NCI-H2171 treated with DMSO at 0.1 percent for 48 hours (cell line): ENCODE results near the gene KRTAP4-6.
"Not testable (repeated sequence)": the region's sequence is repeated elsewhere in the genome, so short reads cannot be mapped to it uniquely, and the experiment has no call there.

Source experiments
- DNase-seq: peaks from one replicate; lab custom pipeline; 2025; lab: John Stamatoyannopoulos, UW

Gene KRTAP4-6

GRCh38 chr17:41147531-41148204 is 7.3 kb upstream of the KRTAP4-6 start:
- no peak for DNase-seq

DNA sequence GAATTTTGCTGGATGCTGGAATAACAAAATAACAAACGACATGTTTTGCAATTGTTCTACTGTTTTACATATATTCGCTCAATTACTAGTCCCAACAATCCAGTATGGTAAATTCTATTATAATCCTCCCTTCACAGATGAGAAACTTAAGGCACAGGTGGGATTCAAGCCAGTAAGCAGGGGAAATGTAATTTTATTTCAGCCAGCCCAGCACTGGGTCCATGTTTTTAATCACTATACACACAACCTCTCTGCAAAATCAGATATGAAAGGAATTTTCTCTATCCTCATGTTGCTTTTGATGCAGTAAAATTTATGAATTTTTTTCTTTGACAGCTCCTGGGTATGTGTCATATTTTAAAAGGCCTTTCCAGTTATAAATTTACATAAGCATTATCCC is 4.9 kb upstream of the KRTAP4-6 start:
- no peak for DNase-seq

DNA sequence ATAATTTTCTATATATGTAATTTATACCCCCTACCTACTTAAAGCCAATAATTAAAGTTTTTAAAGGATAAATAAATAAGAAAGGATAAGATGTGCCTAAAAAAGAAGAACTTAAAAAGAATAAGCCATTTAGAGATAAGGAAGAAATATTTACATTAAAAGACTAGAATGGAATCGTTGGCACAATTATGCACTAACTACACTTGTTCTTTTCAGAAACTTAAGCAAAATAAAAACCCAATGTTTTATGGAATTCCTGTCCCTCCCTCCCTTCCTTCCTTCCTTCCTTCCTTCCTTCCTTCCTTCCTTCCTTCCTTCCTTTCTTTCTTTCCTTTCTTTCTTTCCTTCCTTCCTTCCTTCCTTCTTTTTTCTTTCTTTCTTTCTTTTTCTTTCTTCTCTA is 4.5 kb upstream of the KRTAP4-6 start:
- DNase-seq: no peak

GRCh38 chr17:41141361-41141760 is 1.0 kb upstream of the KRTAP4-6 start:
- DNase-seq: no peak

DNA sequence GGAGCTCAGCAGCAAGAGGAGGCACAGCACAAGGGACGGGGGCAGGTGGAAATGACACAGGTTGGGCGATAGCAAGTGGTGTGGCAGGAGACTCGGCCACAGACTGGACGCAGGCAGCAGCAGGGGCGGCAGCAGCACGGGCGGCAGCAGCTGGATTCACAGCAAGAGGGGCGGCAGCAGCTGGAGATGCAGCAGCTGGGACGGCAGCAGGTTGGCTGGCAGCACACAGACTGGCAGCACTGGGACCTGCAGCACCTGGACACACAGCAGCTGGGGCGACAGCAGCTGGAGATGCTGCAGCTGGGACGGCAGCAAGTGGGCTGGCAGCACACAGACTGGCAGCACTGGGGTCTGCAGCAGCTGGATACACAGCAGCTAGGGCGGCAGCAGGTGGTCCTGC is 479 bp downstream of the KRTAP4-6 start:
- not testable (repeated sequence) for DNase-seq

- DNase-seq: no peak
Observed at GRCh38 chr17:41133880-41134735, 6.2 kb downstream of the KRTAP4-6 start.

- DNase-seq: no peak
Observed at GRCh38 chr17:41131979-41132378, 8.4 kb downstream of the KRTAP4-6 start.

- no peak for DNase-seq
Observed at GRCh38 chr17:41127371-41127770, 13.0 kb downstream of the KRTAP4-6 start.

- DNase-seq: no peak
Observed at GRCh38 chr17:41126412-41126811, 13.9 kb downstream of the KRTAP4-6 start.

- no peak for DNase-seq
Observed at GRCh38 chr17:41125064-41125463, 15.3 kb downstream of the KRTAP4-6 start.

DNA sequence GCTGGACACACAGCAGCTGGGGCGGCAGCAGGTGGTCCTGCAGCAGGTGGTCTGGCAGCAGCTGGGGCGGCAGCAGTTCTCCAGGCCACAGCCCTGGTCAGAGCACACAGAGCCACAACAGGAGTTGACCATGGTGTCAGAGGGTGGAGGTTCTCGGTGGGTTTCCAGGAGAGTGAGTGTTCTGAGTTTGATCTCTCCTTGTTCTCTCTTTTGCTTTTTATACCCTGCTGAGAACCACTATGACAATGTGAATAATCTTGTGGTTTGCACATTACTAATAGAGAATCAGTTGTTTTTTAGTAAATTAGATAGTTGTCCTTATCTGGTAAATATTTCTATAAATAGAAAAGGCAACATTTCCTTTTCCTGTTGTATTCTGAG is 16.4 kb downstream of the KRTAP4-6 start, which contains the start of gene KRTAP4-12:
Gene KRTAP4-12, minus strand, starts transcription at position 192 of the 381 bp plus-strand sequence. Its CDS starts 60 bp downstream, at position 132.
- not testable (repeated sequence) for DNase-seq

DNA sequence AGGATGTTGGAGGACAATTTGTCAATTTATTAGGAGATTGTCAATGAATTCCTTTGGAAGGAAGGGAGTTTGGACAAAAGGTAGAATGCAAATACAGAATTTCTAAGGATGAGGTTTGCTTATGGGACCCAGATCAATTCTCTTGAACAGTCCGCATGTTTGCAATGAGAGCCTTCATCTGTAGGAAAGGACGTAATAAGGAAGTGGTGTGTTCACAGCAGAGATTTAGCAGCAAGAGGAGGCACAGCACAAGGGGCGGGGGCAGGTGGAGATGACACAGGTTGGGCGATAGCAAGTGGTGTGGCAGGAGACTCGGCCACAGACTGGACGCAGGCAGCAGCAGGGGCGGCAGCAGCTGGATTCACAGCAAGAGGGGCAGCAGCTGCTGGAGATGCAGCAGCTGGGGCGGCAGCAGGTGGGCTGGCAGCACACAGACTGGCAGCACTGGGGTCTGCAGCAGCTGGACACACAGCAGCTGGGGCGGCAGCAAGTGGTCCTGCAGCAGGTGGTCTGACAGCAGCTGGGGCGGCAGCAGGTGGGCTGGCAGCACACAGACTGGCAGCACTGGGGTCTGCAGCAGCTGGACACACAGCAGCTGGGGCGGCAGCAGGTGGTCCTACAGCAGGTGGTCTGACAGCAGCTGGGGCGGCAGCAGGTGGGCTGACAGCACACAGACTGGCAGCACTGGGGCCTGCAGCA is 16.9 kb downstream of the KRTAP4-6 start:
- not testable (repeated sequence) for DNase-seq

DNA sequence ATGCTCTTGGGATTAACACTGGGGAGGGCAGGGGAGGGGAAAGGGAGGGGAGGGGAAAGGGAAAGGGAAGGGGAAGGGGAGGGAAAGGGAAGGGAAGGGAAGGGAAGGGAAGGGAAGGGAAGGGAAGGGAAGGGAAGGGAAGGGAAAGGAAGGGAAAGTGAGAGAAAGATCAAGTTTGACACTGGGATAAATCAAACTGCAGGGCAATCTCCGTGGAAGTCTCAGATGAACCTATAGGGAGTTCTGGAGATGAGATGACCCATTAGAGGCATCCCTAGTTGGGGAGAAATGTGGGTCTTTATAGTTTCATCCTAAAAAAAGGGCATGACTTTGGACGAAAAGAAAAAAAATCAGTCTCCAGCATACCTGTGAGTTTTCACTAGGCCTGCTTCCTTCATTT is 18.6 kb downstream of the KRTAP4-6 start:
- no peak for DNase-seq

DNA sequence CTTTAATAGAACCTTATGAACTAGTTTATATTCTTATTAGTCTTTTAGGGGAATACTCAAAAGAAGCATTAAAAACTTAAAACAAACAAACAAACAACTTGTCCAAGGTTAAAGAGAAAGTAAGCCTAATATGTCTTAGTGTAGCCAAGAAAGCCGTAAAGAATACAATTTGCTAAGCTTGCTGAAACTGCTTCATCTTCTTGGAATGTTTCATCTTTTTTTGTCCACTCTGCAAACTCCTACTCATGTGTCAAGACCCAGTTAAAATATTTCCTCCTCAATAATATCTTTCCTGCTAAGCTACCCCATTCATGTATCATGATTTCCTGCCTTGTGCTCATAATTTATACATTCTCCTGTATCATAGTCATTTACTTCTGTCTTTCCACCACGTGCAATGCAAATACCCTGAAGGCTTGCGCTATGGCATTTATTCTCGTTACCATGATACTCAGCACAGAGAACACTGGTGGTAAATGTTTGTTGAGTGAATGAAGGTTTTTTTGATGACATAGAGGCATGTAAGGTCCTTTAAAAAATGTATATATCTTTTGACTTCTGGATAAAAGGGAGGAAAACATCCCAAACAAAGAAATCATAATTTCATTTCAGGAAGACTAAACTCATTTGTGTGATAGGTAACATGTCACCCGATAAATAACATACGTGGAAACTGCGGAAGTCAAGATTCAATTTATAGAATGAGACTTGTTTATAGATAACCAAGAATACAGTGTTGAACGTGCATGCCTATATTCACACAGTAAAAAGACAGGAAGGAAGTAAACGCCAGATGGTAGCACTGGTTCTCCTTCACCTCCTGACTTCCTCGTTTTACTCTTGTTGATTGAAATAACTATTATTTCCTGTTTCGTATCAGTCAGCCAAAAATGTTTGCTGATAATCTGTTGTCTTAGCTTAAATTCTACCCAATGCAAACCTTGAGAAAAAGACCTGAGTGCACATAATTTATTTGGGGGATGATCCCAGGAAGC is 20.4 kb downstream of the KRTAP4-6 start:
- DNase-seq: not testable (repeated sequence)

GRCh38 chr17:41118721-41119120 is 21.6 kb downstream of the KRTAP4-6 start:
- DNase-seq: no peak

- DNase-seq: not testable (repeated sequence)
Observed at GRCh38 chr17:41117846-41118386, 22.4 kb downstream of the KRTAP4-6 start, which contains the start of gene KRTAP4-11. Gene KRTAP4-11 (minus strand): TSS chr17:41118373. CDS start chr17:41118315, 58 bp downstream.

DNA sequence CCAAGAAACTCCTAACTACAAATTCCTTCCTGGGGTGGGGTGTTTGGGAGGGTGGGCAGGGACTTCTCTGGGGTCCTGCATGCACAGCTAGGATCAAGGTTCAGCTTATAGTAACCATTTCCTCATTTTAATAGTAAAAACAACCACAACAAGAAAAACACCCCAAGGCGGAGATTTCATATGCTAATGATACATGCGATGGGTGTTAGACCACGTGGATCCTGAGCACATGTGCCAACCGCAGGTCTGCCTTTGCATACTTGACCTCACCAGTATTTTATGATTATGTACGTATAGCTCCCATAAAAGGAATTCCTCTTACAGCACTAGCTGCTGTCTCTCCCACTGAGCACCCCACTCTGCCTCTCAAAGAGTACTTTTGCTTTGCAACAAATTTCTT is 24.0 kb downstream of the KRTAP4-6 start:
- DNase-seq: no peak

DNA sequence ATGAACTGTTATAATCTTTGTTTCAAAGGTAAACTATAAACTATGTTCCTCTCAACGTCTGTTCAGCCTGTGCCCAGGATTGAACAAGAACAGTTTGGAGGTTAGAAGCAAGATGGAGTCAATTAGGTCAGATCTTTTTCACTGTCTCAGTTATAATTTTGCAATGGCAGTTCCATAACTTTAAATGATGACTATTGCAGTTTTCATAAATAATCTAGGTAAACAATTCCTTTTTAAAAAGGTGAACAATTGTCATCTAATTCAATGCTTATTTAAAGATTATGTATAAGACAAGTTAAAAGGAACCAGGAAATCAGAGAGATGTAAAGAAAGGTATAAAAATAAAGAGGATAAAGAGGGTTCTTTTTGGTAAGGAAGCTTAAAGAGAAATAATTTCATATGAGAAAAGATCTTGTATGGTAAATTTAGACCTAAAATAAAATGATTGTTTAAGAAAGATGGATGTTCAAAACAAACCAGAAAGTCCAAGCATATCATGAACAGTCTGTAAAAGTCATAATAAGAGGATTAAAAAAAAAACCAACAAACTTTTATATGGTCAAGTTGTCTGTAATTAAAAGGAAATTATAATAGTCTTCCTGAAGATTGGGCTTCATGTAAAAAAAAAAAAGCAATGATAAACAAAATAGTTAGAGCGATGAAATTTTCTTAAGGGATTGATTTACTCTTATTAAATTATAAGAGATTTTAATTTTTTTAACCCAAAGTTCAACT is 29.0 kb downstream of the KRTAP4-6 start:
- no peak for DNase-seq

DNA sequence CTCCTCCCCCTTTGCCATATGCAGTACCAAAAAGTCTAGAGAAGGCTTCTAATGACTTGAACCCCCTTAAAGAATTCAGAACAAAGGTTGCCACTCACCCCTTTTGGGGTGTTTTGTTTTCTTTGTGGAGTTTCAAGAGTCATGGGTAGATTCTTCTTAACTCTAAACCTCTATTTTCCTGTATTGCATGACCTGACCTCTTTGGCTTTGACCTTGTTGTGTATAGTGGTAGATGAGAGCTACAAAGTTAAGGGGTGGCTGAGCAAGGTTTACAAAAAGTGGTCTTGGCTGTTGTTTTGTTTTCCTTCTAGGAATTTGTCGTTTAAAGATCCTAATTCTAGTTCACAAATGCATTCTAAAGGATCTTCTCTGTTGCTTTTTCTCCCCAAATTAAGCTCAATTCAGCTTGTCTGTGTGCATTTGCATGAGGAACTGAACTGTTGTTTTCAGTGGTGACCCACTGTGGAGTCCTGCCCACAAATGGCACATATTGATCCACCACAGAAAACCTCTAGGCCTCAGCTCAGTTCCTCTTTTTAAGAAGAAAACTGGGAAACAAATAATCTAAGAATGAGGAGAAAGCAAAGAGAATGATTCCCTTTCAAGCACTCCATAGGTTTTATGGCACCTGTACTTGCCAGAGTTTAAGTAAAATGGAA is 31.5 kb downstream of the KRTAP4-6 start:
- DNase-seq: not testable (repeated sequence)
